GM12892 (cell line): ENCODE results near the gene ERH.

Experiments used
- POLR2A ChIP-seq: IDR thresholded peaks from 2 replicates; pipeline ENCODE4 v1.6.1; 2011; ENCODE audit warnings: low read depth, low read length, control low read depth
- POLR2AphosphoS5 ChIP-seq: IDR thresholded peaks from 2 replicates; pipeline ENCODE4 v1.6.1; 2011; ENCODE audit warnings: low read depth, low read length, control low read depth
- TAF1 ChIP-seq: IDR thresholded peaks from 2 replicates; pipeline ENCODE4 v1.6.1; 2011; ENCODE audit warnings: low read depth, mild to moderate bottlenecking, control low read depth, low read length, borderline replicate concordance

DNA sequence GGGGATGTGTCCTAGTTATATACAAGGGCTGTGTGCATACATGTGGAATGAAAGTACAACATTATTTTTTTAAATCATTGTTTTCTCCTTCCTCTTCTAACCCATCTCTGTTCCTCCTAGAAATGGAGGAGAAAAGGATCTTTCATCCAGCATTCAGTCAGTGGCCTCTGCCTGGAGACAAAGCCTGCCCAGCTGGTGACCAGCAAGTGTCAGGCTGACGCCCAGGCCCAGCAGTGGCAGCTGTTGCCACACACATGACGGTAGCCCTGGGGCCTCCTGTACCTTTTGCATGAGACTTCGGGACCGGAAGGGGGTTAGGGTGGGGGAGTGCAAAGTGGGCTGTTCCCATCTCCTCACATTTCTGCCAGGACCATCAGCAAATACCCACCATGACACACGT lies 46.2 kb downstream of the ERH start:
- TF ChIP-seq POLR2AphosphoS5 (no peak), POLR2A (no peak), TAF1 (no peak)
